ENCODE results near the gene ANKRD6.

ANKRD6 gene

DNA sequence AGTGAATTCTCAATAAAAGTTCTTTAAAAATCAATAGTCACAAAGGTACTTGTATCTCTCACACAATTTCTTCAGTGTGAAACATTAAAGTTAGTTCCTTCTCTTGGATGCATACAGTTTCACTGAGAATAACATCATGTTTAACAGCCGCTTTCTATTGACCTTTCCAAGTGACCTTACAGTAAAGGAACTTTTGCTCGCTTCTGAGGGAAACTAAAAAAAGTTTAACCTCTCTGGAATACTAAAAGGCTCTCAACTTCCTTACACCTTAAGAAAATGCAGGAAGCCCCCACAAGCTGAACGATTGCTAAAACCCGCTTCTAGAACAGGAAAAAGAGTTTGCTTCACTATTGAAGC lies 22.2 kb upstream of the ANKRD6 start:
- H2BK15ac ChIP-seq (replicated peaks; ENCODE audit: low read depth): no peak overlapping the region
- H3K4me3 ChIP-seq (ENCODE audit: low read length): peak overlapping the region; percentile 52
- no peak overlapping the region for H2BK120ac ChIP-seq (ENCODE audit: low read depth, low read length)
- no peak overlapping the region for H2AK5ac ChIP-seq (ENCODE audit: low read length)
- no peak for DNase-seq
- H3K27ac ChIP-seq (ENCODE audit: low read depth, low read length): no peak overlapping the region
- no peak overlapping the region for H3K18ac ChIP-seq (ENCODE audit: low read length)
- H3K56ac ChIP-seq (ENCODE audit: low read length): no peak overlapping the region
- WGBS (ENCODE audit: extremely low coverage, insufficient coverage, low lambda C conversion rate): no CpG with 5 or more reads among the region's 4 CpGs
- no peak overlapping the region for H4K5ac ChIP-seq (ENCODE audit: low read length)
- H3K23ac ChIP-seq (ENCODE audit: low read length): no peak overlapping the region
- no peak overlapping the region for H2BK5ac ChIP-seq (ENCODE audit: low read length)
- no peaks in the 10 kb centered on the region for H3K36me3 ChIP-seq (ENCODE audit: control insufficient read depth, insufficient read depth, low read length)
- H3K4ac ChIP-seq (ENCODE audit: low read depth, low read length): no peak overlapping the region
- no peaks in the 10 kb centered on the region for H3K4me1 ChIP-seq (ENCODE audit: control insufficient read depth, low read depth, low read length)
- no peaks in the 10 kb centered on the region for H3K79me1 ChIP-seq (ENCODE audit: low read length)
- H4K8ac ChIP-seq (ENCODE audit: low read depth, low read length): no peak overlapping the region
- H3K9ac ChIP-seq (ENCODE audit: low read length): peak overlapping the region; percentile 68
- H3K4me2 ChIP-seq (ENCODE audit: low read length): peak overlapping the region; percentile 59
- no peaks in the 10 kb centered on the region for H3K79me2 ChIP-seq (ENCODE audit: control insufficient read depth, insufficient read depth, low read length)
- no peaks in the 10 kb centered on the region for H3K27me3 ChIP-seq (ENCODE audit: insufficient read depth, low read length, poor library complexity)

GRCh38 chr6:89411145-89412070 lies 21.5 kb upstream of the ANKRD6 start:
- Histone ChIP-seq H2BK120ac (ENCODE audit: low read depth, low read length) (no peak overlapping the region), H3K4me3 (ENCODE audit: low read length) (peak overlapping the region; percentile 52), H3K4me1 (ENCODE audit: control insufficient read depth, low read depth, low read length) (no peaks in the 10 kb centered on the region), H3K4me2 (ENCODE audit: low read length) (peak overlapping the region; percentile 59), H3K79me1 (ENCODE audit: low read length) (no peaks in the 10 kb centered on the region), H3K9ac (ENCODE audit: low read length) (peak overlapping the region; percentile 68), H3K4ac (ENCODE audit: low read depth, low read length) (no peak overlapping the region), H3K36me3 (ENCODE audit: control insufficient read depth, insufficient read depth, low read length) (no peaks in the 10 kb centered on the region), H3K27ac (ENCODE audit: low read depth, low read length) (no peak overlapping the region), H3K27me3 (ENCODE audit: insufficient read depth, low read length, poor library complexity) (no peaks in the 10 kb centered on the region), H3K56ac (ENCODE audit: low read length) (peak overlapping the region; percentile 90), H2BK5ac (ENCODE audit: low read length) (no peak overlapping the region), H2BK15ac (replicated peaks; ENCODE audit: low read depth) (no peak overlapping the region), H3K79me2 (ENCODE audit: control insufficient read depth, insufficient read depth, low read length) (no peaks in the 10 kb centered on the region), H4K5ac (ENCODE audit: low read length) (no peak overlapping the region), H4K8ac (ENCODE audit: low read depth, low read length) (no peak overlapping the region), H3K23ac (ENCODE audit: low read length) (peak overlapping the region; percentile 59), H2AK5ac (ENCODE audit: low read length) (no peak overlapping the region), H3K18ac (ENCODE audit: low read length) (peak overlapping the region; percentile 34)
- peak; percentile 70 for DNase-seq
- WGBS (ENCODE audit: extremely low coverage, insufficient coverage, low lambda C conversion rate): no CpG with 5 or more reads among the region's 93 CpGs

DNA sequence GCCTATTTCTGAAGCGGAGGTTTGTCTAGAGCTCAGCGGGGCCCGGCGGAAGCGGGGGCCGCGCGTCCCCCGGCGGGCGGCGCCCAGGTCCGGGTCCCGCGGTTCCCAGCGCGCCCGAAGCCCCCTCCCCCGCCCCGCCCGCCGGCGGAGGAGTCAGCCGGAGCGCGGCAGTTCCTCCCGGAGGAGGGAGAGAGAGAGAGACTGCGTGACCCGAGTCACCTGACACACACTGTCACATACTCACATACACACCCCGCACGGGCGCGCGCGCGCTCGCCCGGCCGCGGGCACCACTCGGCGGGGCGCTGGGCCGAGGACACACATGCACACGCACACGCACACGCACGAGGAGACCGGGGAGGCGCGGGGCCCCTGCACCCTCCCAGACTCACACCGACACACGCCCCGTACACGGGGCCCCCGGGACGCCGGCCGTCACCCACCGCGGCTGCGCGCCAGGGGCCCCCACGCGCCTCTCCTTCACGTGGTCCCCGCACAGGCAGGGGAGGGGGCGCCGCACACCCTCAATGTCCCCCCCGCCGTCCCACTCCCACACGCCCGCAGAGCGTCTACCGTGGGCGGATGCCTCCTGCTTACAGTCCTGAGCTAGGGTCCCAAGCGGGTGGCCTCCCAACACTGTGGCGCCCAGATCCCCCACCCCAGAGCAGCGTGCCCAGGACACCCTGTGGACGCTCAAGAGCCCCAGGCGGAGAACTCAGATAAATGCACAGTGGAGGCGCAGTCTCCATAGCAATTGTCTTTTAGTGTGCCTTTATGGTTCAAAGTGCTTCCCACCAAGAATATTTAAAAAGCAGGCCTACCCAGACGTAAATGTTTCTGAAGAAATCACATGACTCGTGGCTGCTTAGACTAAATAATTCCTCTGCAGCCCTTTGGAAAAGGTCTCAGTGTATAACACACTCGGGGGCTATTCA lies 20.6 kb upstream of the ANKRD6 start, which contains the start of gene RRAGD:
Gene RRAGD, minus strand, starts transcription at position 203 of the 935 bp plus-strand sequence. CDS start 280 bp downstream, outside the sequence.
- no peaks in the 10 kb centered on the region for H3K27me3 ChIP-seq (ENCODE audit: insufficient read depth, low read length, poor library complexity)
- no peak within 1 kb of the TSS for H3K27ac ChIP-seq (ENCODE audit: low read depth, low read length)
- H3K4ac ChIP-seq (ENCODE audit: low read depth, low read length): no peak within 1 kb of the TSS
- peak within 1 kb of the TSS; percentile 68 for H3K9ac ChIP-seq (ENCODE audit: low read length)
- no peak within 1 kb of the TSS for H4K5ac ChIP-seq (ENCODE audit: low read length)
- H2BK5ac ChIP-seq (ENCODE audit: low read length): no peak within 1 kb of the TSS
- no CpG with 5 or more reads among the region's 85 CpGs for WGBS (ENCODE audit: extremely low coverage, insufficient coverage, low lambda C conversion rate)
- no peak within 1 kb of the TSS for H2BK15ac ChIP-seq (replicated peaks; ENCODE audit: low read depth)
- H3K36me3 ChIP-seq (ENCODE audit: control insufficient read depth, insufficient read depth, low read length): no peaks in the 10 kb centered on the region
- H3K23ac ChIP-seq (ENCODE audit: low read length): peak within 1 kb of the TSS; percentile 59
- DNase-seq: peak; percentile 63
- H3K4me2 ChIP-seq (ENCODE audit: low read length): peak within 1 kb of the TSS; percentile 63
- no peak within 1 kb of the TSS for H4K8ac ChIP-seq (ENCODE audit: low read depth, low read length)
- H3K4me3 ChIP-seq (ENCODE audit: low read length): peak within 1 kb of the TSS; percentile 52
- no peak within 1 kb of the TSS for H2AK5ac ChIP-seq (ENCODE audit: low read length)
- peak within 1 kb of the TSS; percentile 90 for H3K56ac ChIP-seq (ENCODE audit: low read length)
- no peaks in the 10 kb centered on the region for H3K4me1 ChIP-seq (ENCODE audit: control insufficient read depth, low read depth, low read length)
- H3K79me1 ChIP-seq (ENCODE audit: low read length): no peaks in the 10 kb centered on the region
- H2BK120ac ChIP-seq (ENCODE audit: low read depth, low read length): no peak within 1 kb of the TSS
- H3K79me2 ChIP-seq (ENCODE audit: control insufficient read depth, insufficient read depth, low read length): no peaks in the 10 kb centered on the region
- peak within 1 kb of the TSS; percentile 34 for H3K18ac ChIP-seq (ENCODE audit: low read length)

- no peak for DNase-seq
- H3K36me3 ChIP-seq (ENCODE audit: control insufficient read depth, insufficient read depth, low read length): no peaks in the 10 kb centered on the region
- H3K27me3 ChIP-seq (ENCODE audit: insufficient read depth, low read length, poor library complexity): no peaks in the 10 kb centered on the region
- no peak overlapping the region for H3K23ac ChIP-seq (ENCODE audit: low read length)
- no peak overlapping the region for H4K5ac ChIP-seq (ENCODE audit: low read length)
- WGBS (ENCODE audit: extremely low coverage, insufficient coverage, low lambda C conversion rate): no CpG with 5 or more reads among the region's 9 CpGs
- no peak overlapping the region for H3K4me3 ChIP-seq (ENCODE audit: low read length)
- no peak overlapping the region for H3K9ac ChIP-seq (ENCODE audit: low read length)
- no peaks in the 10 kb centered on the region for H3K4me1 ChIP-seq (ENCODE audit: control insufficient read depth, low read depth, low read length)
- H3K4ac ChIP-seq (ENCODE audit: low read depth, low read length): no peak overlapping the region
- H2AK5ac ChIP-seq (ENCODE audit: low read length): no peak overlapping the region
- H3K79me2 ChIP-seq (ENCODE audit: control insufficient read depth, insufficient read depth, low read length): no peaks in the 10 kb centered on the region
- no peak overlapping the region for H3K27ac ChIP-seq (ENCODE audit: low read depth, low read length)
- no peak overlapping the region for H2BK5ac ChIP-seq (ENCODE audit: low read length)
- H3K56ac ChIP-seq (ENCODE audit: low read length): no peak overlapping the region
- no peak overlapping the region for H3K4me2 ChIP-seq (ENCODE audit: low read length)
- H3K18ac ChIP-seq (ENCODE audit: low read length): no peak overlapping the region
- no peaks in the 10 kb centered on the region for H3K79me1 ChIP-seq (ENCODE audit: low read length)
- no peak overlapping the region for H4K8ac ChIP-seq (ENCODE audit: low read depth, low read length)
- no peak overlapping the region for H2BK15ac ChIP-seq (replicated peaks; ENCODE audit: low read depth)
- H2BK120ac ChIP-seq (ENCODE audit: low read depth, low read length): no peak overlapping the region
These were observed 19.9 kb upstream of the ANKRD6 start for GRCh38 chr6:89413006-89413400.

- Histone ChIP-seq H2BK5ac (ENCODE audit: low read length) (no peak overlapping the region), H4K5ac (ENCODE audit: low read length) (no peak overlapping the region), H4K8ac (ENCODE audit: low read depth, low read length) (no peak overlapping the region), H2AK5ac (ENCODE audit: low read length) (no peak overlapping the region), H3K23ac (ENCODE audit: low read length) (no peak overlapping the region), H3K4me3 (ENCODE audit: low read length) (no peak overlapping the region), H3K56ac (ENCODE audit: low read length) (no peak overlapping the region), H3K27ac (ENCODE audit: low read depth, low read length) (no peak overlapping the region), H3K27me3 (ENCODE audit: insufficient read depth, low read length, poor library complexity) (no peaks in the 10 kb centered on the region), H3K18ac (ENCODE audit: low read length) (no peak overlapping the region), H3K4me2 (ENCODE audit: low read length) (no peak overlapping the region), H3K79me2 (ENCODE audit: control insufficient read depth, insufficient read depth, low read length) (no peaks in the 10 kb centered on the region), H2BK15ac (replicated peaks; ENCODE audit: low read depth) (no peak overlapping the region), H3K79me1 (ENCODE audit: low read length) (no peaks in the 10 kb centered on the region), H3K9ac (ENCODE audit: low read length) (no peak overlapping the region), H3K4ac (ENCODE audit: low read depth, low read length) (no peak overlapping the region), H3K36me3 (ENCODE audit: control insufficient read depth, insufficient read depth, low read length) (no peaks in the 10 kb centered on the region), H2BK120ac (ENCODE audit: low read depth, low read length) (no peak overlapping the region), H3K4me1 (ENCODE audit: control insufficient read depth, low read depth, low read length) (no peaks in the 10 kb centered on the region)
- WGBS (ENCODE audit: extremely low coverage, insufficient coverage, low lambda C conversion rate): no CpG with 5 or more reads among the region's 2 CpGs
- DNase-seq: no peak
These were observed 18.7 kb upstream of the ANKRD6 start for GRCh38 chr6:89414215-89414614.
